Hematopoietic multipotent progenitor cell treated with erythropoietin and hydrocortisone succinate and interleukin-3 and kit ligand, for 4 days (in vitro differentiated cells): ENCODE data around the gene HNF1B.
A peak's percentile ranks its signal among the peaks of the same experiment; 100 is the strongest.

Source experiments
- DNase-seq: peaks from one replicate; pipeline ENCODE4 v3.0.0-alpha.2; 2015

The HNF1B gene

DNA sequence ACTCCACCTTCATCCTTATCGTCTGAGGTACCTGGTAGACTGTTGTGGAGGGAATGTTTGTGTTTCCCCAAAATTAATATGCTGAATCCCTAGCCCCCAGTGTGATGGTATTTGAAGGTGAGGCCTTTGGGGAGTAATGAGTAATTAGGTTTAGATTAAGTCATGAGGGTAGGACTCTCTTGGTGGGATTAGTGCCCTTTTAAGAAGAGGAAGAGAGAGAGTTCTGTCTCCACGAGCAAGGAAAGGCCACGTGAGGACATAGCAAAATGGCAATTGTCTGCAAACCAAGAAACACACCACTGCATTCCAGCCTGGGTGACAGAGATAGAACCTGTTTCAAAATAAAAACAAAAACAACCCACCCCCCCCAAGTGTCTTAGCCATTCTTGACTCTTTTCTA lies 80.6 kb downstream of the HNF1B start:
- DNase-seq = no peak

DNA sequence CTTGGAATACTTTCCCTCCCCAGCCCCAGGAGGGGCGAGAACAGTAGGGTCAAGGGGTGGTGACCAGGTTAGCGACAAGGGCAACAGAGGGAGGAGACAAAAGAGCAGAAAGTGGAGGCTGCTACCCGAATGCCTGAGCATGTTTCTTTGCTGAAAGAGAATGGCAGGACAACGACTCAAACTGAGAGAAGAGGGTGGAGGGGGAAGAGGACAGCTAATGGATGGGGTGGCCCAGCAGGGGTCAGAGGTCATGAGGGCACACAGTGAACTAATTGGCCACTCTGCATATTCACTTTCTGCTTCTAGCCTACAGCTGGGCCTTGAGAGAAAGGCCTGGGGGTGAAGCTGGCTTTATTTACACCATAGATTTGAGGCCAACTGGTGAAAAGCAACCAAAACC lies 82.5 kb downstream of the HNF1B start:
- DNase-seq = no peak

DNA sequence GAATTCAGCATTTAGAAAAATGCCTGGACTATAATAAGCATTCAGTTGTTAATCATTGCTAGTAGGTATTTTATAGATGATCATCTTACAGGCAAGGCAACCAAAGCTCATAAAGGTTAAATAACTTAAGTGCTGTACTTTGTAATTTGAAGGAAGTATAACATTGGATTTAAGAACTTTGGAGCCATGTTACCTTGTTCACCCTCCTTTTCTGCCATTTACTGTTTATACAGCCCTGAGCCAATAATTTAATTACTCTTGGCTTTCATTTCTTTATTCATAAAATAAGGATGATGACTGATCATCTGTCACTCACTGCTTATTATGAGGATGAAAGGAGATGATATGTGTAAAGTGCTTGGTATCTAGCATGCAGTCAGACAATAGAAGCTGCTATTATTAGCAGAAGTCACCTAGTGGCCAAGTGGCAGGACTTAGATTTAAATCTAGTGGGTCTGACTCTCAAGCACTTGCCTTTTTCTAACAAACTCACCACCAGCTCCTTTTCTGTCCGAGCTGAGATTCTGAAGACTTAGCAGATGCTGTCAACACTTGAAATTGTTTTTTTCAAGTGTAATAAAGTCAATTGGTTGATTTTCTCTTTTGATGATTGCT lies 83.4 kb downstream of the HNF1B start:
- DNase-seq = no peak

DNA sequence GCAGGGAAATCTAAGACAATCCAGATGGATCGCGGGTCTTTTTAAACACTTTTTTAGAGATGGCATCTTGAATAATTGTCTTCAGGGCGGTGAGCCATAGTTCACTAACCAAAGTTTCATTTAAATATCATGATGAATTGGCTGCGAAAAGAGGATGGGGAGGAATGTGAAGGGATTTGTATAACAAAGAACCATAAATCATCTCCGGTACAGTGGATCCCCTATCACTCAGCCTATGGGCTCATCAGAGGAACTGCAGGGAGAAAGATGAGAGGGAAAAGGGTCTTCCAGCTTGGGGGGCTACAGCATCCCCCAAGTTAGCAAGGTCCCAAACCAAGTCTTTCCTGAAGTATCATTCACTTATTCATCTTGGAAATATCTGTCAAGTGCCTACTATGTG lies 84.9 kb downstream of the HNF1B start:
- no peak for DNase-seq

DNA sequence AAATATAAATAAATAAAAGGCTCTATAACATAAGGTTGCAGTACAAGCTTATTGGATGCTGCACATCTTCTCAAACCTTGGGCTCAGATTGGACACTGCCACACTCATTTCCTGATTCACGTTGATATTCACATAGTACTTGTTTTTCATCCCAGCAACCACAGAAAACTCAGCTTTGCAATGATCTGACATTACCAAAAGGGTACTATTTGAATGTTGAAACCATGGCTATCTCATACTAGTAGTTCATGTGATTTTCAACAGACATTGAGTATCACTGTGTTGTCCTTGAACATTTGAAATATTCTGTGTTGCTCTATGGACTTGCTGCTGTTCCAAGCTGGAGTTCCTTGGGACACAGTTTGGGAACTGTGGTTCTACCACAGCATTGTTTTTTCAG lies 87.7 kb downstream of the HNF1B start:
- no peak for DNase-seq

DNA sequence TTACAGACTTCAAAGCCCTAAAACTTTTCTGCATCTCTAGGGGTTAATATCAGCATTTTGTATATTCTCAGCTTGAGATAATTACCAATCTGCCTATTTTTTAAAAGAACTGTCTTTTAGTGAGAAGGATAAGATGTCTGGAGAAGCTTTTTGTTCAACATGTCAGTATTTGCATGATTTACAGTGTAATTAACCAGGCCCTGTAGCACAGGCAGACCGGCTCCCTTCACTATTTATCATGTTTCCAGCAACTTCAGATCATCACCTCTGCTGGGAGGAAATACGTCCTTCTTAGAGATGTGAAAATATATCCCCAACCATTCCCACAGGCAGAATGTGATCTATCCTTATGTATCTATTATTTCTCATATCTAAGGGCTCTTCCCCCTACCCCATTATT lies 93.0 kb downstream of the HNF1B start:
- no peak for DNase-seq

DNA sequence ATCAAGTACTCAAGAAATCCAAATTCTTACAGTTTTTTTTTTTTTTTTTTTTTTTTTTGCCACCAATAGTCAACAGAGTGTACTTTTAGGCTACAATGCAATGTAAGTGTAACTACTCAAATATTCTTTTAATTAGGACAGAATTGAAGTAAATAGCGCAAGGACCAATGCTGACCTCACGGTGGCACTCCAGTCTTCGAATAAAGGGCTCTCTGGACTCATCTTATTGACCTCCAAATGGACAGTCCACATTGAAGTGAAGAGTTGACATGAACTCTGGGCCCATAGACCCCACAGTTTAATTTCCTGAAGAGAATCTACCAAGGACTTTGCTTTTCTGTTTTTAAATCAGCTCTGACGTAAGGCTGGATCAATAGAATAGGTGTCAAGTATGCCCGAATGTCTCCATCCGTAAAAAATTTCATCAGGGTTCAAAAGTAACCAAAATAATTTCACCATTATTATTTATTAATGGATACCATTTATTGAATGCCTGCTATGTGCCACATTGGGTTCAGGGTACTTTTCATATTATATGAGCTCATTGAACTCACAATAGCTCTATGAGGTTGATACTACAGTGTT lies 94.3 kb downstream of the HNF1B start:
- peak; percentile 64 for DNase-seq

DNA sequence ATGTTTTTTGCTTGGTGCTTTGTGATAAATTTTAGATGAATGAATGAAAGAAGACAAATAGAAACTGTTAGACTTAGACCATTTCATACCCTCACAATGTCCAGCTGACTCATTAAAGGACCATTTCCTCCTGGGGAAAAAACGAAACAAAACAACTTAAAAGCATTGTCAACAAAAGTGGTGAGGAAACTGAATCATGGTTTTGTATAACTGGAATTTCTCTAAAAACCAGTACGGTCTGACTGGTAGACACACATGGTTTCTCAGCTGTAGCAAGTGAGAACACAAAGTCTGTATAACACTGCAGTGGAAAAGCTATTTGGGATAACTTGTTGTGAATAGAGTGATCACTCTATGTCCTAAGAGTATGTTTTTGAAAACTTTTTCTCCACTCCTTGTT lies 96.3 kb downstream of the HNF1B start:
- DNase-seq = no peak

DNA sequence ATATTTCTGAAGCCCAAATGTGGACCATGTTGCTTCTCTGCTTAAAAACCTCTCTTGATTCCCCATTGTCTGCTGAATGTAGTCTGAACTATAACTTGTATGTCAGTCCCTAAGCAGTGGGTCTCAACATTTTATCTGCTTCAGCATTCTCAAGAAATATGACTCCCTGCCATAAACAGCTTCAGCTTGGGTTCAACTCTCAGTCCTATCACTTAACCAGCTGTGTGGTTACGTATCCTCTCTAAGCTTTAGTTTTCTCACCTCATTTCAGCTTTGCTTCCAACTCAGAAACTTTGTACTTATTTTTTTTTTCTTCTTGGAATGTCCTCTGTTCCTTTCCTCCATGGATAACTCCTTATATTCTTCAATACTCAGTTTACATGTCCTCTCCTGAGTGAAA lies 97.0 kb downstream of the HNF1B start:
- DNase-seq = no peak

DNA sequence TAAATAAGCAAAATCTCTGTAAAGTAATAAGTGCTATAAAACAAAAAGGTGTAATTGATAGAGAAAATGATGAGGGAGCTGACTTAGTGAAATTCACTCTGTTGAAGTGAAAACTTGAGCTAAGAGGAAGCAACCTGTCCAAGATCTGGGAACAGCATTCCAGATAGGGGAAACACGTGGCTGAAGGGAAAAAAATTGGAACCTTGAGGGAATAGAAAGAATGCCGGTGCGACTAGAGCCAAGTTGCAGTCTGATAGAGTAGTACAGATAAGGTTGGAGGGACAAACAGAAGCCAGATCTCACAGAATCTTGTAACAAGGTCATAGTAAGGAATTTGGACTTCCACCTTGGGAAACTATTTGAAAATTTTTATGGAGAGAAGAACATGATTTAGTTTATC lies 101.0 kb downstream of the HNF1B start:
- no peak for DNase-seq

DNA sequence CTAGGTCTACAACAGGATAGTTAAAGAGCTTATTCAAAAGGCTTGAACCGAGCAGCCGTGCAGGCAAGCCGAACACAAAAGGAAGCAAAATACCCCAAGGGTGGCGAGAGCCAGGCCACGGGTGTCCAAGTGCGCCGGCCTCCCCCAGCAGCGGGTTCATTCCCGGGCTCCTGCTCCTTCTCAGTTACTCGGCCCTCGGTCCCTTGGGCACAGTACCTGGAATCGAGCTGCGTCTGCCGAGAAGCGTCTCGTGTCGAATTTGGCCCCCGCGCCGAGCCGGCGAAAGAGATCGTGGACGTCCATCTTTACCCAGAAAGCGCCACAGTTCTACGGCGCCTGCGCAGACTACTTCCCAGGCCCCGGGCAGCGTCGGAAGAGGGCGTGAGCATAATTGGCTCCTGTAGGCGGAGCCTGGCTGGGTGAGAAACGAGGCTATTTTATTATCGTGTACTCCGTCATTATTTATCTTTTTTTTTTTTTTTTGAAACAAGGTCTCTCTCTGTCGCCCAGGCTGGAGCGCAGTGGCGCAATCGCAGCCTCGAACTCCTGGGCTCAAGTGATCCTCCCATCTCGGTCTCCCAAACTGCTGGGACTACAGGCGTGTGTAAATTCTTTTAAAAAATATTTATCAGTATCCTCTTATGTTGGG lies 101.6 kb downstream of the HNF1B start, which contains the start of gene DDX52:
Gene DDX52, minus strand, starts transcription at position 329 of the 649 bp plus-strand sequence. Its CDS starts 26 bp downstream, at position 303.
- DNase-seq = peak; percentile 98

DNA sequence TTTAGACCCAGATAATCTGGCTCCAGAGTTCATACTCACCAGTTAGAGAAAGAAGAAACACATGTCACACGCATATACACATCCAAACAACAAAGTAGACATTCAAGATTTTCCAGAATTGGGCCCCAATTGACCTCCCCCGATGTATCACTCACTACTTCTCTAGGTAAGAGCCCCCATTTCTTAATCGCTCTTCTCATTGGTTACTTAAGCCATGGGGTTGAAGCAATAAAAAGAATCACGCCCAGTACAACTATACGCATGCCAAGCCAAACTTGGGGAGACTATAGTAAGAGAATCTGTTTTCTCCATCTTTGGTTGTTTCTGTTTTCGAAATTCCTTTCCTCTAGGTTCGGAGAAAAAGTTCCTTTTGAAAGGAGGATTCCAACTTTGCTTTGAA lies 102.2 kb downstream of the HNF1B start:
- DNase-seq = peak; percentile 54

DNA sequence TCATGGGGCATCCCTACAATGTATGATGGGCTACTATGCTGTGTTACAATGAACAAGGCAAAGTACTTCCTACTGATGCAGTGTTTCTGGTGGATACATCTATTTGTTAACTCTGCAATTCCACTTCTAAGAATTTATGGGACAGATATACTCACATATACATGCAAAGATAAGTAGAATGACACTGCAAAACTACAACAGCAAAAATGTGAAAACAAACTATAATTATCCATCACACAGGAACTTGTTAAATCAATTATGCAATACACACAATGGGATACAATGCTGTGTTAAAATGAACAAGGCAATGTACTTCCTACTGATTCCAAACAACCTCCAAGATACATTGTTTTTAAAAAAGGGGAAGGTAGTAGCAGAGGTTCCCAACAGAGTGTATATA lies 104.8 kb downstream of the HNF1B start:
- peak; percentile 18 for DNase-seq

DNA sequence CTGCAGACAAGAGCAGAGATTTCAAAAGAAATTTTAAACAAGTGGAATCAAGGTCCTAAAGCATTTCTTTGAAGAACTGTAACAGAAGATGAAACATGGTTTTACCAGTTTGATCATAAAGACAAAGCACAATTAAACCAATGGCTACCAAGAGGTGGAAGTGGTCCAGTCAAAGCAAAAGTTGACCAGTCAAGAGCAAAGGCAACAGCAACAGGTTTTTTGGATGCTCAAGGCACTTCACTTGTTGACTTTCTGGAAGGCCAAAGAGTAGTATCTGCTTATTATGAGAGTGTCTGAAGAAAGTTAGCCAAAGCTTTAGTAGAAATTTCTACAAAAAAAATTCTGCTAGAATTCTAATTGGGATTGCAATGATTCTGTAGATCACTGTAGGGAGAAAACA lies 106.9 kb downstream of the HNF1B start:
- DNase-seq = no peak
